Mesendoderm (in vitro differentiated cells): ENCODE data around the gene PRR20A. TPM values are rescaled to one million over a fixed set of nuclear protein-coding genes. Genes with fewer than 3 reads are reported as not detected.
"Not testable (repeated sequence)": the region's sequence is repeated elsewhere in the genome, so short reads cannot be mapped to it uniquely, and the experiment has no call there.

Experiments
- DNase-seq: peaks from one replicate; pipeline ENCODE4 v3.0.0; 2013
- H2AK5ac ChIP-seq: 2 replicates; pipeline ENCODE4 v1.6.1; 2013; ENCODE audit warnings: low read length, inconsistent platforms
- H2BK120ac ChIP-seq: 2 replicates; pipeline ENCODE4 v1.6.1; 2013; ENCODE audit warnings: low read depth, mild to moderate bottlenecking, low read length, moderate library complexity, mixed read lengths
- H2BK15ac ChIP-seq: replicated peaks from 2 replicates; pipeline ENCODE4 v1.6.1; 2013; ENCODE audit warnings: low read depth, mild to moderate bottlenecking, moderate library complexity
- H2BK5ac ChIP-seq: 2 replicates; pipeline ENCODE4 v1.6.1; 2013; ENCODE audit warnings: low read length, inconsistent platforms
- H3K18ac ChIP-seq: 2 replicates; pipeline ENCODE4 v1.6.1; 2013; ENCODE audit warnings: mild to moderate bottlenecking, low read length, mixed read lengths
- H3K23ac ChIP-seq: one replicate; pipeline ENCODE4 v1.6.1; 2013; ENCODE audit warnings: low read length
- H3K27ac ChIP-seq: 2 replicates; pipeline ENCODE4 v1.5.1; 2013; ENCODE audit warnings: low read depth, mild to moderate bottlenecking, inconsistent platforms, low read length, moderate library complexity
- H3K27me3 ChIP-seq: 2 replicates; pipeline ENCODE4 v1.6.1; 2013; ENCODE audit warnings: low read length, control low read depth, mild to moderate bottlenecking, inconsistent platforms; ENCODE audit not compliant: insufficient read depth, poor library complexity
- H3K36me3 ChIP-seq: 2 replicates; pipeline ENCODE4 v1.6.1; 2013; ENCODE audit warnings: low read length, inconsistent platforms; ENCODE audit not compliant: control insufficient read depth, insufficient read depth
- H3K4ac ChIP-seq: one replicate; pipeline ENCODE4 v1.6.1; 2013; ENCODE audit warnings: low read depth, mild to moderate bottlenecking, low read length, moderate library complexity
- H3K4me1 ChIP-seq: 2 replicates; pipeline ENCODE4 v1.6.1; 2013; ENCODE audit warnings: low read depth, low read length, inconsistent platforms; ENCODE audit not compliant: control insufficient read depth
- H3K4me2 ChIP-seq: 2 replicates; pipeline ENCODE4 v1.6.1; 2013; ENCODE audit warnings: low read length
- H3K4me3 ChIP-seq: 2 replicates; pipeline ENCODE4 v1.5.1; 2013; ENCODE audit warnings: mild to moderate bottlenecking, low read length
- H3K56ac ChIP-seq: one replicate; pipeline ENCODE4 v1.6.1; 2013; ENCODE audit warnings: low read length
- H3K79me1 ChIP-seq: 2 replicates; pipeline ENCODE4 v1.6.1; 2013; ENCODE audit warnings: low read length, inconsistent platforms
- H3K79me2 ChIP-seq: 2 replicates; pipeline ENCODE4 v1.6.1; 2013; ENCODE audit warnings: mild to moderate bottlenecking, low read length; ENCODE audit not compliant: control insufficient read depth, insufficient read depth
- H3K9ac ChIP-seq: 2 replicates; pipeline ENCODE4 v1.6.1; 2013; ENCODE audit warnings: low read length, inconsistent platforms
- H4K5ac ChIP-seq: one replicate; pipeline ENCODE4 v1.6.1; 2013; ENCODE audit warnings: low read length
- H4K8ac ChIP-seq: one replicate; pipeline ENCODE4 v1.6.1; 2013; ENCODE audit warnings: low read depth, mild to moderate bottlenecking, control low read depth, low read length, moderate library complexity
- WGBS: extraction: QIAGEN DNeasy Blood & Tissue Kit; methylation state at CpG from one replicate; pipeline ENCODE4 v1.1.7; 2013; ENCODE audit warnings: low lambda C conversion rate, missing lambda C conversion rate; ENCODE audit not compliant: insufficient coverage; ENCODE audit errors: extremely low coverage; 5-methylcytosine and 5-hydroxymethylcytosine counted together
- small RNA-seq: library from polyadenylated mRNA; stranded (forward); fragments of <200 nt; extraction: miRNeasy Mini kit (QIAGEN cat#:217004); gene quantifications from one replicate; pipeline ENCODE3, GENCODE V24; 2013; ENCODE audit not compliant: insufficient read depth

Gene PRR20A

DNA sequence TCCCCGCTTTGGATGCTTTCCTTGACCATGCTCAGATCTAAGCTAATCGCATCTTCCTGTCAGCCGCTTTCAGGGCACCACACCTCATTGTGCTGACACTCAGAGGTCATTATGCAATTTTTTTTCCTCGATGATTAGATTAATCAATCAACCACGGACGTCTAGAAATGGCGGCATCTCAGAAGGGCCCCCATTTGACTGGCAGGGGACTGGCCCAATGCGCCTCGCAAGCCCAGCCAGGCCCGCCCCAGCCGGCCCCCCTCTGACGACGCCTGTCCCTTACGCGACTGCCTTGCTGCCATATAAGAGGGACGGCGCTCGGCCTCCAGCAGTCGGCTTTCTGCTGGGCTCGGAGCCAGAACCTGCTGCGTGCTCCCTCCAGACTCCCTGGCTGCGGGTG, 26.2 kb downstream of the PRR20A start, which contains the start of gene PRR20E:
PRR20E (plus strand) TSS at position 301 of the 400 bp plus-strand sequence. CDS start 387 bp downstream, outside the sequence.
- H3K79me1 ChIP-seq, H2BK120ac ChIP-seq, H3K27ac ChIP-seq, H3K9ac ChIP-seq, H2BK5ac ChIP-seq, H3K4ac ChIP-seq, H3K56ac ChIP-seq, H3K4me1 ChIP-seq, H3K36me3 ChIP-seq, H2BK15ac ChIP-seq, H3K18ac ChIP-seq, H3K27me3 ChIP-seq, H4K5ac ChIP-seq, H3K4me2 ChIP-seq, H2AK5ac ChIP-seq, H3K4me3 ChIP-seq, H3K79me2 ChIP-seq, H4K8ac ChIP-seq, DNase-seq, H3K23ac ChIP-seq: not testable (repeated sequence)
- WGBS: no CpG with 5 or more reads among the region's 22 CpGs

DNA sequence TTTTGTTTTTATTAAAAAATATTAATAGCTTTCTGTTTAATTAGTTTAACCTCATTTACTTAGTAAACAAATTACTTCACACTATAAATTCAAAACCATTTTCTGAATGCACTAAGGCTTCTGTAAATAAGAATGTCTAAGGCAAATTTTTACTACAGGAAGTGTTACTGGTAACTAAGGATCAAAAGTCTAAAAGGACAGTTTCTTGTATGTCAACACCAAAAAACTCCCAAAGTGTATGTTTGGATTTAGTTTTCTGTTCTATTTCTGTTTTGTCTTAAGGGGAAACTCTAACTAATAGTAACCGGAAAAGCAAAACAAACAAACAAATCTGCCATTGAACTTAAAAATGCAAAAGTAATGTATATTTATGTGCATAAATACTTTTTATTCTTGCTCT, 50.9 kb downstream of the PRR20A start:
- no peak overlapping the region for H3K23ac ChIP-seq
- no peak overlapping the region for H3K4ac ChIP-seq
- H3K27me3 ChIP-seq: no peaks in the 10 kb centered on the region

More for the DNA sequence above, 50.9 kb downstream of the PRR20A start:
- Histone ChIP-seq H4K5ac (no peak overlapping the region), H3K4me3 (no peak overlapping the region), H3K4me1 (no peaks in the 10 kb centered on the region), H3K79me2 (no peaks in the 10 kb centered on the region), H2BK120ac (no peak overlapping the region), H3K36me3 (no peaks in the 10 kb centered on the region), H3K79me1 (no peaks in the 10 kb centered on the region), H2BK5ac (no peak overlapping the region), H3K56ac (no peak overlapping the region), H2AK5ac (no peak overlapping the region), H3K27ac (no peak overlapping the region), H2BK15ac (no peak overlapping the region), H3K4me2 (no peak overlapping the region), H3K18ac (no peak overlapping the region), H4K8ac (no peak overlapping the region), H3K9ac (no peak overlapping the region)
- no CpG with 5 or more reads among the region's 1 CpG for WGBS
- DNase-seq: no peak

Small RNA genes lying within 50 kb of the gene (small RNA-seq; reads per million reads assigned to genes)
- not detected for gene PRR20FP
